Measurements from ENCODE around the gene PHF3. TPM values are rescaled to one million over a fixed set of nuclear protein-coding genes. Genes with fewer than 3 reads are reported as not detected.

The PHF3 gene
- total RNA-seq, 1 experiment from 2014 or later, result 48.3 TPM

GRCh38 chr6:63714091-63714490, 78.5 kb downstream of the PHF3 start:
- H3K36me3 ChIP-seq (ENCODE audit: control insufficient read depth, insufficient read depth, low read length), result no peaks in the 10 kb centered on the region; the same call in 1 of the 2 replicates
- Mint-ChIP-seq H3K36me3 (ENCODE audit: insufficient read depth, unreplicated experiment) (peaks cover 47% of the 10 kb centered on the region), H3K4me3 (ENCODE audit: unreplicated experiment) (no peak overlapping the region), H3K27ac (ENCODE audit: unreplicated experiment) (no peak overlapping the region), H3K9me3 (ENCODE audit: unreplicated experiment) (no peaks in the 10 kb centered on the region), H3K27me3 (ENCODE audit: insufficient read depth, unreplicated experiment) (no peaks in the 10 kb centered on the region), H3K4me1 (ENCODE audit: low read depth, unreplicated experiment) (peaks cover 7% of the 10 kb centered on the region)
- ChIA-PET POLR2A (no interaction called here), CTCF (no interaction called here)
- H3K4me1 ChIP-seq, result no peaks in the 10 kb centered on the region
- no peak for DNase-seq
- no peak overlapping the region for H3K4me3 ChIP-seq (ENCODE audit: low read depth, low read length)
- intact Hi-C loops (cut with micrococcal nuclease; ENCODE audit: unreplicated experiment), result no loop called here
- no peaks in the 10 kb centered on the region for H3K9me3 ChIP-seq
- no TSS peak for BruUV-seq (replicated peaks)
- H3K27me3 ChIP-seq (replicated peaks; ENCODE audit: control insufficient read depth, insufficient read depth, low read length), result no peaks in the 10 kb centered on the region
- TF ChIP-seq CTCF (IDR thresholded peaks at IDR 0.05; ENCODE audit: insufficient read depth in 1 of 2, low read depth in 1 of 2, low read length in 1 of 2, severe bottlenecking in 1 of 2, unreplicated experiment in 1 of 2), result no peak

GRCh38 chr6:63716169-63716568, 80.6 kb downstream of the PHF3 start:
- Mint-ChIP-seq H3K27ac (ENCODE audit: unreplicated experiment) (no peak overlapping the region), H3K4me1 (ENCODE audit: low read depth, unreplicated experiment) (peaks cover 7% of the 10 kb centered on the region), H3K36me3 (ENCODE audit: insufficient read depth, unreplicated experiment) (peaks cover 29% of the 10 kb centered on the region), H3K9me3 (ENCODE audit: unreplicated experiment) (no peaks in the 10 kb centered on the region), H3K4me3 (ENCODE audit: unreplicated experiment) (no peak overlapping the region), H3K27me3 (ENCODE audit: insufficient read depth, unreplicated experiment) (no peaks in the 10 kb centered on the region)
- H3K4me3 ChIP-seq (ENCODE audit: low read depth, low read length), result no peak overlapping the region
- no peaks in the 10 kb centered on the region for H3K4me1 ChIP-seq
- no peak for DNase-seq
- intact Hi-C loops (cut with micrococcal nuclease; ENCODE audit: unreplicated experiment), result no loop called here
- TF ChIP-seq CTCF (IDR thresholded peaks at IDR 0.05; ENCODE audit: insufficient read depth in 1 of 2, low read depth in 1 of 2, low read length in 1 of 2, severe bottlenecking in 1 of 2, unreplicated experiment in 1 of 2), result no peak
- ChIA-PET CTCF (no interaction called here), POLR2A (no interaction called here)
- no TSS peak for BruUV-seq (replicated peaks)
- no peaks in the 10 kb centered on the region for H3K27me3 ChIP-seq (replicated peaks; ENCODE audit: control insufficient read depth, insufficient read depth, low read length)
- H3K36me3 ChIP-seq (ENCODE audit: control insufficient read depth, insufficient read depth, low read length), result no peaks in the 10 kb centered on the region; the same call in 1 of the 2 replicates
- H3K9me3 ChIP-seq, result no peaks in the 10 kb centered on the region

GRCh38 chr6:63721181-63721580, 85.6 kb downstream of the PHF3 start:
- Mint-ChIP-seq H3K9me3 (ENCODE audit: unreplicated experiment) (no peaks in the 10 kb centered on the region), H3K36me3 (ENCODE audit: insufficient read depth, unreplicated experiment) (peaks cover 6% of the 10 kb centered on the region), H3K4me3 (ENCODE audit: unreplicated experiment) (no peak overlapping the region), H3K27ac (ENCODE audit: unreplicated experiment) (no peak overlapping the region), H3K27me3 (ENCODE audit: insufficient read depth, unreplicated experiment) (no peaks in the 10 kb centered on the region), H3K4me1 (ENCODE audit: low read depth, unreplicated experiment) (no peaks in the 10 kb centered on the region)
- Histone ChIP-seq H3K9me3 (no peaks in the 10 kb centered on the region), H3K4me3 (ENCODE audit: low read depth, low read length) (no peak overlapping the region), H3K4me1 (peaks cover 13% of the 10 kb centered on the region; the same call in 1 of the 2 replicates), H3K36me3 (ENCODE audit: control insufficient read depth, insufficient read depth, low read length) (no peaks in the 10 kb centered on the region), H3K27me3 (replicated peaks; ENCODE audit: control insufficient read depth, insufficient read depth, low read length) (no peaks in the 10 kb centered on the region)
- no peak for DNase-seq
- no TSS peak for BruUV-seq (replicated peaks)
- POLR2A ChIA-PET, result no interaction called here
- CTCF ChIA-PET, result no interaction called here
- TF ChIP-seq CTCF (IDR thresholded peaks at IDR 0.05; ENCODE audit: insufficient read depth in 1 of 2, low read depth in 1 of 2, low read length in 1 of 2, severe bottlenecking in 1 of 2, unreplicated experiment in 1 of 2), result no peak
- intact Hi-C loops (cut with micrococcal nuclease; ENCODE audit: unreplicated experiment), result no loop called here

Data from Caco-2 (cell line).